GM23338 (cell line): ENCODE data around the gene TIAM1. TPM values are rescaled to one million over a fixed set of nuclear protein-coding genes. Genes with fewer than 3 reads are reported as not detected.

Source experiments
- ATAC-seq: fragments of 200-7000 bp; cut with Tn5 transposase; 3 replicates; pipeline ENCODE4 v1.9.1; 2020
- DNase-seq: peaks from one replicate; pipeline ENCODE4 v3.0.0-alpha.2; 2015; ENCODE audit warnings: low spot score
- H2AFZ ChIP-seq: fragments of 200-600 bp; sonication (generic); 2 replicates; pipeline ENCODE4 v1.8.0; 2016; ENCODE audit warnings: antibody characterized with exemption, mild to moderate bottlenecking, moderate library complexity
- H3F3A ChIP-seq: fragments of 200-600 bp; sonication (generic); replicated peaks from 2 replicates; pipeline ENCODE4 v1.8.0; 2017; ENCODE audit warnings: antibody characterized with exemption, mixed run types, low read depth
- H3K27ac ChIP-seq: fragments of 200-600 bp; sonication (generic); 2 replicates; pipeline ENCODE4 v1.6.1; 2016; ENCODE audit warnings: low read depth
- H3K27me3 ChIP-seq: fragments of 200-600 bp; sonication (generic); 2 replicates; pipeline ENCODE4 v1.8.0; 2016; ENCODE audit warnings: mild to moderate bottlenecking, mixed run types, moderate library complexity; ENCODE audit not compliant: insufficient read depth
- H3K36me3 ChIP-seq: fragments of 200-600 bp; sonication (generic); 2 replicates; pipeline ENCODE4 v1.8.0; 2016; ENCODE audit warnings: mild to moderate bottlenecking; ENCODE audit not compliant: insufficient read depth
- H3K4me1 ChIP-seq: fragments of 200-600 bp; sonication (generic); 2 replicates; pipeline ENCODE4 v1.8.0; 2016; ENCODE audit warnings: mild to moderate bottlenecking, moderate library complexity; ENCODE audit not compliant: insufficient read depth
- H3K4me2 ChIP-seq: fragments of 200-600 bp; sonication (generic); 2 replicates; pipeline ENCODE4 v1.7.1; 2017; ENCODE audit warnings: mixed run types
- H3K4me3 ChIP-seq: fragments of 200-600 bp; sonication (generic); 2 replicates; pipeline ENCODE4 v1.6.1; 2016; ENCODE audit warnings: mixed run types
- H3K79me2 ChIP-seq: fragments of 200-600 bp; sonication (generic); replicated peaks from 2 replicates; pipeline ENCODE4 v1.8.0; 2017; ENCODE audit warnings: mild to moderate bottlenecking; ENCODE audit not compliant: insufficient read depth
- H3K9me2 ChIP-seq: fragments of 200-600 bp; sonication (generic); 2 replicates; pipeline ENCODE4 v1.8.0; 2017; ENCODE audit not compliant: insufficient read depth
- H4K20me1 ChIP-seq: fragments of 200-600 bp; sonication (generic); replicated peaks from 2 replicates; pipeline ENCODE4 v1.8.0; 2017; ENCODE audit warnings: mild to moderate bottlenecking; ENCODE audit not compliant: insufficient read depth
- H3K27ac Mint-ChIP-seq: 2 replicates; pipeline ENCODE4 v1.8.0; 2020; ENCODE audit warnings: inconsistent platforms, mild to moderate bottlenecking, moderate library complexity, mixed read lengths
- H3K27me3 Mint-ChIP-seq: 3 replicates; pipeline ENCODE4 v1.8.0; 2022; ENCODE audit warnings: low read depth, mild to moderate bottlenecking, moderate library complexity, mixed read lengths, inconsistent platforms; ENCODE audit not compliant: insufficient read depth, poor library complexity
- H3K36me3 Mint-ChIP-seq: 3 replicates; pipeline ENCODE4 v1.8.0; 2021; ENCODE audit warnings: low read depth, mild to moderate bottlenecking, inconsistent platforms, moderate library complexity, mixed read lengths
- H3K4me1 Mint-ChIP-seq: 3 replicates; pipeline ENCODE4 v1.8.0; 2020; ENCODE audit warnings: mild to moderate bottlenecking, inconsistent platforms, mixed read lengths
- H3K4me3 Mint-ChIP-seq: 3 replicates; pipeline ENCODE4 v1.8.0; 2021; ENCODE audit warnings: moderate library complexity, mild to moderate bottlenecking, inconsistent platforms, mixed read lengths
- H3K9me3 Mint-ChIP-seq: 3 replicates; pipeline ENCODE4 v1.8.0; 2020; ENCODE audit warnings: moderate library complexity, mild to moderate bottlenecking, inconsistent platforms, mixed read lengths
- CREB1 ChIP-seq: fragments of 250-450 bp; sonication (Bioruptor Pico); IDR thresholded peaks from 2 replicates; pipeline ENCODE4 v1.5.0; 2020; ENCODE audit warnings: low read depth, mild to moderate bottlenecking, moderate library complexity
- ETS1 ChIP-seq: IDR thresholded peaks from 2 replicates; pipeline ENCODE4 v1.6.1; 2016; ENCODE audit warnings: antibody characterized with exemption
- POLR2AphosphoS5 ChIP-seq: IDR thresholded peaks from 2 replicates; pipeline ENCODE4 v1.6.1; 2016; ENCODE audit warnings: antibody characterized with exemption, low read depth
- STAT1 ChIP-seq: IDR thresholded peaks from one replicate; pipeline ENCODE4 v1.6.1; 2016; ENCODE audit warnings: antibody characterized with exemption; ENCODE audit not compliant: unreplicated experiment
- ZNF114 ChIP-seq: fragments of 250-450 bp; sonication (Bioruptor Pico); IDR thresholded peaks from 2 replicates; pipeline ENCODE4 v1.5.0; 2020; ENCODE audit warnings: mild to moderate bottlenecking, moderate library complexity
- ZNF331 ChIP-seq: fragments of 250-450 bp; sonication (Bioruptor Pico); IDR thresholded peaks from 2 replicates; pipeline ENCODE4 v1.5.0; 2020; ENCODE audit warnings: low read depth, mild to moderate bottlenecking, moderate library complexity
- ZNF462 ChIP-seq: fragments of 250-450 bp; sonication (Bioruptor Pico); IDR thresholded peaks from 2 replicates; pipeline ENCODE4 v1.5.0; 2020; ENCODE audit warnings: mild to moderate bottlenecking, moderate library complexity
- long read RNA-seq: library from polyadenylated mRNA; unstranded; transcript quantifications from one replicate; pipeline ENCODE4 v2.0.0, GENCODE V29; 2020; ENCODE audit not compliant: unreplicated experiment
- polyA plus RNA-seq: library from polyadenylated mRNA; unstranded; fragments of >200 nt; fragmentation: Nextera tagmentation; extraction: Ambion mirVana; gene quantifications from 2 replicates; pipeline ENCODE4 v1.2.1, GENCODE V29; 2016
- total RNA-seq: library from RNA; depleted of rRNA; stranded (reverse); fragments of >200 nt; shearing (Covaris generic); gene quantifications from 2 replicates; pipeline ENCODE4 v1.2.3, GENCODE V29; 2014; rRNA removed

The TIAM1 gene
- total RNA-seq = 15.8 and 20.0 TPM in 2 replicates
- polyA plus RNA-seq = 18.4 and 18.5 TPM in 2 replicates
- long read RNA-seq, partial matches to known transcripts = 4 of 7 reads
- long read RNA-seq, other reads (novel, unspliced or antisense) = 3 of 7 reads

GRCh38 chr21:31343680-31344480, at the start of gene TIAM1:
TSS of gene TIAM1 (minus strand) at chr21:31344261. CDS start at chr21:31266972, 77,289 bp downstream.
- Histone ChIP-seq H2AFZ (peak within 1 kb of the TSS; percentile 60), H3K79me2 (peaks cover 19% of the 10 kb centered on the region; the same call in 1 of the 2 replicates), H3K9me2 (no peaks in the 10 kb centered on the region), H3K27me3 (no peaks in the 10 kb centered on the region), H3F3A (no peaks in the 10 kb centered on the region), H3K4me2 (peak within 1 kb of the TSS; percentile 93), H4K20me1 (no peaks in the 10 kb centered on the region; the same call in 1 of the 2 replicates), H3K4me3 (peak within 1 kb of the TSS; percentile 82), H3K4me1 (peaks cover 21% of the 10 kb centered on the region), H3K36me3 (no peaks in the 10 kb centered on the region), H3K27ac (no peak within 1 kb of the TSS)
- ATAC-seq = peak; percentile 91
- peak within 1 kb of the TSS; percentile 89 for H3K27ac Mint-ChIP-seq
- peak within 1 kb of the TSS; percentile 91 for H3K4me3 Mint-ChIP-seq
- peak; percentile 50; the same call in 1 of the 2 replicates for TF ChIP-seq POLR2AphosphoS5
- no peak for TF ChIP-seq CREB1 (CRISPR knock-in tag)
- peak; percentile 71 for DNase-seq
- peaks cover 21% of the 10 kb centered on the region for H3K27me3 Mint-ChIP-seq
- H3K9me3 Mint-ChIP-seq = no peaks in the 10 kb centered on the region
- no peaks in the 10 kb centered on the region for H3K36me3 Mint-ChIP-seq
- H3K4me1 Mint-ChIP-seq = peaks cover 33% of the 10 kb centered on the region

- H3K4me1 ChIP-seq = no peaks in the 10 kb centered on the region; the same call in 1 of the 2 replicates
- no peaks in the 10 kb centered on the region for H3K36me3 ChIP-seq
- no peaks in the 10 kb centered on the region for H3K79me2 ChIP-seq
- H4K20me1 ChIP-seq = no peaks in the 10 kb centered on the region
- peak; percentile 59 for ATAC-seq
- peaks cover 9% of the 10 kb centered on the region for H3K27me3 Mint-ChIP-seq
- H3K4me2 ChIP-seq = no peak overlapping the region
- H3K4me3 ChIP-seq = no peak overlapping the region
- no peaks in the 10 kb centered on the region for H3K9me2 ChIP-seq
- H3K36me3 Mint-ChIP-seq = no peaks in the 10 kb centered on the region
- no peaks in the 10 kb centered on the region for H3K27me3 ChIP-seq
- H3F3A ChIP-seq = no peaks in the 10 kb centered on the region
- peaks cover 12% of the 10 kb centered on the region for H3K4me1 Mint-ChIP-seq
- TF ChIP-seq ZNF331 (no peak), ETS1 (no peak), POLR2AphosphoS5 (no peak), ZNF114 (CRISPR knock-in tag) (no peak)
- H2AFZ ChIP-seq = no peak overlapping the region
- no peak for DNase-seq
- peak overlapping the region; percentile 4; the same call in 1 of the 2 replicates for H3K27ac Mint-ChIP-seq
- H3K9me3 Mint-ChIP-seq = no peaks in the 10 kb centered on the region
- H3K4me3 Mint-ChIP-seq = no peak overlapping the region
- H3K27ac ChIP-seq = no peak overlapping the region
Observed at GRCh38 chr21:31387560-31388186, 43.6 kb upstream of the TIAM1 start.

- H3K4me3 Mint-ChIP-seq = no peak overlapping the region
- ATAC-seq (no peak), DNase-seq (no peak)
- H3K27ac Mint-ChIP-seq = peak overlapping the region; percentile 37; the same call in 1 of the 2 replicates
- Histone ChIP-seq H3K9me2 (no peaks in the 10 kb centered on the region), H2AFZ (no peak overlapping the region), H3K27ac (no peak overlapping the region), H3K36me3 (no peaks in the 10 kb centered on the region), H3F3A (no peaks in the 10 kb centered on the region), H4K20me1 (no peaks in the 10 kb centered on the region; the same call in 1 of the 2 replicates), H3K4me1 (no peaks in the 10 kb centered on the region; the same call in 1 of the 2 replicates), H3K4me3 (no peak overlapping the region), H3K4me2 (no peak overlapping the region), H3K79me2 (no peaks in the 10 kb centered on the region), H3K27me3 (no peaks in the 10 kb centered on the region)
- peaks cover 2% of the 10 kb centered on the region for H3K27me3 Mint-ChIP-seq
- no peaks in the 10 kb centered on the region for H3K36me3 Mint-ChIP-seq
- H3K4me1 Mint-ChIP-seq = peaks cover 12% of the 10 kb centered on the region
- H3K9me3 Mint-ChIP-seq = no peaks in the 10 kb centered on the region
- TF ChIP-seq STAT1 (no peak), ZNF462 (no peak), POLR2AphosphoS5 (no peak)
Observed at GRCh38 chr21:31386006-31386405, 41.9 kb upstream of the TIAM1 start.
